HEK293 (cell line): ENCODE results near the gene KCNK3.
A peak's percentile ranks its signal among the peaks of the same experiment; 100 is the strongest.

ENCODE experiments used
- CTCF ChIA-PET: fragments of 350-600 bp; formaldehyde crosslinking; extraction: SDS; loops from one replicate; lab custom pipeline; 2021; ENCODE audit warnings: antibody characterized with exemption; lab: Yijun Ruan, JAX
- POLR2A ChIA-PET: fragments of 300-600 bp; formaldehyde crosslinking; extraction: SDS; loops from one replicate; lab custom pipeline; 2020; ENCODE audit warnings: antibody characterized with exemption, inconsistent platforms; lab: Yijun Ruan, JAX
- H3K27ac ChIP-seq: fragments of 200-500 bp; sonication (Bioruptor generic); 2 replicates; pipeline ENCODE4 v1.5.1; 2014; ENCODE audit warnings: low read depth, low read length, control low read depth, inconsistent platforms; ENCODE audit errors: extremely low read depth
- H3K36me3 ChIP-seq, 2 experiments: fragments of 200-500 bp in 1 of 2; sonication (Bioruptor generic) in 1 of 2; 1 replicate in 1 of 2; 2 replicates in 1 of 2; pipeline ENCODE4 v1.5.1; 2014 to 2017; ENCODE audit warnings: inconsistent platforms in 2 of 2, low read length in 2 of 2; ENCODE audit not compliant: control insufficient read depth in 2 of 2, insufficient read depth in 1 of 2
- H3K4me1 ChIP-seq: fragments of 200-500 bp; sonication (Bioruptor generic); 2 replicates; pipeline ENCODE4 v1.5.1; 2014; ENCODE audit warnings: mild to moderate bottlenecking, low read length, inconsistent platforms; ENCODE audit not compliant: control insufficient read depth, insufficient read depth
- H3K4me3 ChIP-seq: 2 replicates; pipeline ENCODE4 v1.5.1; 2011; ENCODE audit warnings: low read depth, mild to moderate bottlenecking, control low read depth, low read length, moderate library complexity
- H3K9me3 ChIP-seq: fragments of 200-500 bp; sonication (Bioruptor generic); 2 replicates; pipeline ENCODE4 v1.5.1; 2014; ENCODE audit warnings: low read depth, low read length, inconsistent platforms; ENCODE audit not compliant: control insufficient read depth, insufficient read depth
- EGR2 ChIP-seq: fragments of 450-650 bp; formaldehyde crosslinking; IDR thresholded peaks from 2 replicates; pipeline ENCODE4 v1.5.1; 2016; ENCODE audit warnings: low read depth, missing biosample characterization, missing genetic modification characterization
- HOXC10 ChIP-seq: sonication (generic); formaldehyde crosslinking; IDR thresholded peaks from 2 replicates; pipeline ENCODE4 v1.8.1; 2023; ENCODE audit warnings: mild to moderate bottlenecking, missing genetic modification reagents
- KLF16 ChIP-seq: fragments of 450-650 bp; formaldehyde crosslinking; IDR thresholded peaks from 2 replicates; pipeline ENCODE4 v1.5.1; 2017; ENCODE audit warnings: missing biosample characterization, missing genetic modification characterization
- KLF17 ChIP-seq: fragments of 450-650 bp; formaldehyde crosslinking; IDR thresholded peaks from 2 replicates; pipeline ENCODE4 v1.5.1; 2016; ENCODE audit warnings: missing biosample characterization, missing genetic modification characterization
- SCRT1 ChIP-seq: fragments of 450-650 bp; formaldehyde crosslinking; IDR thresholded peaks from 2 replicates; pipeline ENCODE4 v1.5.1; 2016; ENCODE audit warnings: missing biosample characterization, missing genetic modification characterization, borderline replicate concordance
- TSHZ1 ChIP-seq: fragments of 450-650 bp; formaldehyde crosslinking; IDR thresholded peaks from 2 replicates; pipeline ENCODE4 v1.5.1; 2016; ENCODE audit warnings: missing biosample characterization, missing genetic modification characterization, borderline replicate concordance
- WT1 ChIP-seq: fragments of 450-650 bp; formaldehyde crosslinking; IDR thresholded peaks from 2 replicates; pipeline ENCODE4 v1.5.1; 2016; ENCODE audit warnings: missing biosample characterization, missing genetic modification characterization
- YY1 ChIP-seq: fragments of 450-650 bp; formaldehyde crosslinking; IDR thresholded peaks from 2 replicates; pipeline ENCODE4 v1.5.1; 2018; ENCODE audit warnings: missing biosample characterization, missing genetic modification characterization
- ZBTB17 ChIP-seq: fragments of 450-650 bp; formaldehyde crosslinking; IDR thresholded peaks from 2 replicates; pipeline ENCODE4 v1.5.1; 2016; ENCODE audit warnings: missing biosample characterization, missing genetic modification characterization
- ZBTB8A ChIP-seq: fragments of 450-650 bp; formaldehyde crosslinking; IDR thresholded peaks from 2 replicates; pipeline ENCODE4 v1.5.1; 2016; ENCODE audit warnings: missing biosample characterization, missing genetic modification characterization
- ZIC2 ChIP-seq: fragments of 450-650 bp; formaldehyde crosslinking; IDR thresholded peaks from 2 replicates; pipeline ENCODE4 v1.5.1; 2016; ENCODE audit warnings: missing biosample characterization, missing genetic modification characterization
- ZNF146 ChIP-seq: fragments of 450-650 bp; formaldehyde crosslinking; IDR thresholded peaks from 2 replicates; pipeline ENCODE4 v1.5.1; 2016; ENCODE audit warnings: missing biosample characterization, missing genetic modification characterization
- ZNF174 ChIP-seq: fragments of 450-650 bp; formaldehyde crosslinking; IDR thresholded peaks from 2 replicates; pipeline ENCODE4 v1.5.0; 2017; ENCODE audit warnings: missing biosample characterization, mild to moderate bottlenecking, missing genetic modification characterization
- ZNF248 ChIP-seq: fragments of 450-650 bp; formaldehyde crosslinking; IDR thresholded peaks from 2 replicates; pipeline ENCODE4 v1.5.1; 2017; ENCODE audit warnings: missing biosample characterization, missing genetic modification characterization
- ZNF341 ChIP-seq: fragments of 450-650 bp; formaldehyde crosslinking; IDR thresholded peaks from 2 replicates; pipeline ENCODE4; 2016; ENCODE audit warnings: low read depth, missing biosample characterization, missing genetic modification characterization
- ZNF404 ChIP-seq: fragments of 450-650 bp; formaldehyde crosslinking; IDR thresholded peaks from 2 replicates; pipeline ENCODE4 v1.5.1; 2017; ENCODE audit warnings: missing biosample characterization, missing genetic modification characterization
- ZNF544 ChIP-seq: fragments of 450-650 bp; formaldehyde crosslinking; IDR thresholded peaks from 2 replicates; pipeline ENCODE4 v1.5.0; 2017; ENCODE audit warnings: missing biosample characterization, missing genetic modification characterization
- ZNF548 ChIP-seq: fragments of 450-650 bp; formaldehyde crosslinking; IDR thresholded peaks from 2 replicates; pipeline ENCODE4 v1.5.1; 2016; ENCODE audit warnings: missing biosample characterization, missing genetic modification characterization
- ZNF561 ChIP-seq: fragments of 450-650 bp; IDR thresholded peaks from 2 replicates; pipeline ENCODE4 v1.5.1; 2018; ENCODE audit warnings: missing biosample characterization, missing genetic modification characterization, borderline replicate concordance
- ZNF623 ChIP-seq: fragments of 450-650 bp; formaldehyde crosslinking; IDR thresholded peaks from 2 replicates; pipeline ENCODE4 v1.5.1; 2016; ENCODE audit warnings: missing biosample characterization, missing genetic modification characterization
- ZNF624 ChIP-seq: fragments of 450-650 bp; formaldehyde crosslinking; IDR thresholded peaks from 2 replicates; pipeline ENCODE4 v1.5.1; 2017; ENCODE audit warnings: missing biosample characterization, missing genetic modification characterization
- ZNF658 ChIP-seq: fragments of 450-650 bp; formaldehyde crosslinking; IDR thresholded peaks from 2 replicates; pipeline ENCODE4; 2016; ENCODE audit warnings: missing biosample characterization, missing genetic modification characterization
- ZNF707 ChIP-seq: fragments of 450-650 bp; formaldehyde crosslinking; IDR thresholded peaks from 2 replicates; pipeline ENCODE4 v1.5.1; 2016; ENCODE audit warnings: missing biosample characterization, missing genetic modification characterization
- ZNF785 ChIP-seq: fragments of 450-650 bp; formaldehyde crosslinking; IDR thresholded peaks from 2 replicates; pipeline ENCODE4 v1.5.1; 2016; ENCODE audit warnings: missing biosample characterization, missing genetic modification characterization
- ZSCAN30 ChIP-seq: fragments of 450-650 bp; IDR thresholded peaks from 2 replicates; pipeline ENCODE4 v1.5.1; 2018; ENCODE audit warnings: missing biosample characterization, mild to moderate bottlenecking, missing genetic modification characterization, moderate library complexity
- ZXDB ChIP-seq: fragments of 450-650 bp; formaldehyde crosslinking; IDR thresholded peaks from 2 replicates; pipeline ENCODE4 v1.5.1; 2016; ENCODE audit warnings: missing biosample characterization, missing genetic modification characterization
- TF ChIP-seq, protein P1 (sequence below): fragments of 450-650 bp; IDR thresholded peaks from 2 replicates; pipeline ENCODE4 v1.5.1; 2018; ENCODE audit warnings: missing biosample characterization, missing genetic modification characterization

KCNK3 gene

GRCh38 chr2:26706616-26707473 is 14.3 kb downstream of the KCNK3 start:
- Histone ChIP-seq H3K4me1 (no peaks in the 10 kb centered on the region), H3K9me3 (no peaks in the 10 kb centered on the region), H3K36me3 (no peaks in the 10 kb centered on the region), H3K4me3 (no peak overlapping the region), H3K27ac (no peak overlapping the region)
- CTCF ChIA-PET = interaction anchor here (0.7 kb wide), 1 partner anchor 11 kb away, joined by 3 read pairs; no protein-coding TSS in a partner anchor
- POLR2A ChIA-PET = no interaction called here
- TF ChIP-seq KLF16 (tag by site-specific recombination) (no peak), ZNF707 (no peak), ZIC2 (tag by site-specific recombination) (no peak), KLF17 (tag by site-specific recombination) (no peak), ZNF658 (no peak), ZNF785 (tag by site-specific recombination) (no peak), ZBTB17 (tag by site-specific recombination) (no peak), SCRT1 (no peak), ZNF248 (tag by site-specific recombination) (no peak), ZNF404 (tag by site-specific recombination) (no peak), ZNF561 (no peak), ZNF146 (tag by site-specific recombination) (no peak), ZNF341 (tag by site-specific recombination) (no peak), ZNF544 (tag by site-specific recombination) (no peak), ZNF174 (tag by site-specific recombination) (no peak), ZNF623 (tag by site-specific recombination) (no peak), WT1 (tag by site-specific recombination) (no peak), HOXC10 (CRISPR knock-in tag) (no peak), ZSCAN30 (tag by site-specific recombination) (no peak)
- TF ChIP-seq, protein P1, sequence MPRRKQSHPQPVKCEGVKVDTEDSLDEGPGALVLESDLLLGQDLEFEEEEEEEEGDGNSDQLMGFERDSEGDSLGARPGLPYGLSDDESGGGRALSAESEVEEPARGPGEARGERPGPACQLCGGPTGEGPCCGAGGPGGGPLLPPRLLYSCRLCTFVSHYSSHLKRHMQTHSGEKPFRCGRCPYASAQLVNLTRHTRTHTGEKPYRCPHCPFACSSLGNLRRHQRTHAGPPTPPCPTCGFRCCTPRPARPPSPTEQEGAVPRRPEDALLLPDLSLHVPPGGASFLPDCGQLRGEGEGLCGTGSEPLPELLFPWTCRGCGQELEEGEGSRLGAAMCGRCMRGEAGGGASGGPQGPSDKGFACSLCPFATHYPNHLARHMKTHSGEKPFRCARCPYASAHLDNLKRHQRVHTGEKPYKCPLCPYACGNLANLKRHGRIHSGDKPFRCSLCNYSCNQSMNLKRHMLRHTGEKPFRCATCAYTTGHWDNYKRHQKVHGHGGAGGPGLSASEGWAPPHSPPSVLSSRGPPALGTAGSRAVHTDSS = no peak

- ChIA-PET CTCF (interaction anchor here (0.6 to 0.7 kb wide), 2 partner anchors 10 to 454 kb away, joined by 3 to 5 read pairs; no protein-coding TSS in a partner anchor), POLR2A (no interaction called here)
- Histone ChIP-seq H3K27ac (no peak overlapping the region), H3K9me3 (no peaks in the 10 kb centered on the region), H3K36me3 (no peaks in the 10 kb centered on the region), H3K4me3 (no peak overlapping the region), H3K4me1 (no peaks in the 10 kb centered on the region)
- TF ChIP-seq YY1 (tag by site-specific recombination) (no peak), EGR2 (peak; percentile 19; the same call in 1 of the 2 replicates), ZBTB8A (tag by site-specific recombination) (no peak), ZNF624 (tag by site-specific recombination) (no peak), ZXDB (tag by site-specific recombination) (no peak), WT1 (tag by site-specific recombination) (no peak), ZNF548 (tag by site-specific recombination) (no peak), TSHZ1 (tag by site-specific recombination) (no peak)
These were observed 15.2 kb downstream of the KCNK3 start for GRCh38 chr2:26707747-26708146.
